GM19238 (cell line): ENCODE measurements around the gene DGKQ.

ENCODE experiments used
- DNase-seq: peaks from one replicate; pipeline ENCODE4 v3.0.0; 2011; ENCODE audit warnings: low spot score; ENCODE audit not compliant: insufficient read length

Gene DGKQ

GRCh38 chr4:995311-996026, 22.1 kb upstream of the DGKQ start:
- no peak for DNase-seq

GRCh38 chr4:993111-994029, 20.0 kb upstream of the DGKQ start, which contains the start of gene SLC26A1:
Gene SLC26A1, minus strand, starts transcription at chr4:993404. Its CDS starts 1,701 bp downstream, at chr4:991703.
- no peak for DNase-seq

DNA sequence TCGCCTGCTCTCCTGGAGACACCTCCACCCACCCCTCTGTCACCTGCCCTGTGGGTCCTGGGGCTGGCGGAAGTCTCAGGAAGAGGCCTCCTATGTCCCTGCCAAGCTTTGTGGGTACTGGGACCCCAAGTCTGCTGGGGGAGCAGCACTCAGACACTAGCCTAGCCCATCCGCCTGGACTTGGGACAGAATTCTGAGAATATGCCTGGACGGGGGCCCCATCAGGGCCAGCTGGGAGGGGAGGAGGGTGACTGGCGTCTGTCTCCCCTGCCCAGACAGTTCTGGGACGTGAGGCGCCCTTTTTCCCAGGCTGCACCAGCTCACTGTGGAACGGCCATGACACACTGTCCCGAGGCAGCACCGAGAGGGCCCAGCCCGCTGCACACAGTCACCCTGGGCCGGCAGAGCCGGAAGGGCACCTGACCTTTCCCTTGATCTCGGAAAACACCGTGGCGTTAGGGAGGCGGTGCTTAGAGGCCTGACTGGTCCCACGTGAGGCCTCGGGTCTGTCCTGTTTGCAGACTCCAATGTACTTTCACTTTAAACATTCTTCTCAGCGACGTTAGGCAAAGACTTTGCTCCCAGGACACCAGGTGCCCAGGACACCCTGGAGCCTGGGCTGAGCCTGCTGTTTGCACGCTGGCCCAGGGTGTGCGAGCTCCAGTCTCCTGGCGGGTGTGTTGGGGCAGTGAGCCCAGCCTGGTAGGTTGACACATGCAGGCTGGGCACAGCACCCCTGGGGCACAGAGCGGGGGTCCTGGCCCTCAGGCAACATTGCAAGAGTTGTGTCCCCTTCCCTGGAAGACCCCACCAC, 19.1 kb upstream of the DGKQ start:
- DNase-seq: no peak

DNA sequence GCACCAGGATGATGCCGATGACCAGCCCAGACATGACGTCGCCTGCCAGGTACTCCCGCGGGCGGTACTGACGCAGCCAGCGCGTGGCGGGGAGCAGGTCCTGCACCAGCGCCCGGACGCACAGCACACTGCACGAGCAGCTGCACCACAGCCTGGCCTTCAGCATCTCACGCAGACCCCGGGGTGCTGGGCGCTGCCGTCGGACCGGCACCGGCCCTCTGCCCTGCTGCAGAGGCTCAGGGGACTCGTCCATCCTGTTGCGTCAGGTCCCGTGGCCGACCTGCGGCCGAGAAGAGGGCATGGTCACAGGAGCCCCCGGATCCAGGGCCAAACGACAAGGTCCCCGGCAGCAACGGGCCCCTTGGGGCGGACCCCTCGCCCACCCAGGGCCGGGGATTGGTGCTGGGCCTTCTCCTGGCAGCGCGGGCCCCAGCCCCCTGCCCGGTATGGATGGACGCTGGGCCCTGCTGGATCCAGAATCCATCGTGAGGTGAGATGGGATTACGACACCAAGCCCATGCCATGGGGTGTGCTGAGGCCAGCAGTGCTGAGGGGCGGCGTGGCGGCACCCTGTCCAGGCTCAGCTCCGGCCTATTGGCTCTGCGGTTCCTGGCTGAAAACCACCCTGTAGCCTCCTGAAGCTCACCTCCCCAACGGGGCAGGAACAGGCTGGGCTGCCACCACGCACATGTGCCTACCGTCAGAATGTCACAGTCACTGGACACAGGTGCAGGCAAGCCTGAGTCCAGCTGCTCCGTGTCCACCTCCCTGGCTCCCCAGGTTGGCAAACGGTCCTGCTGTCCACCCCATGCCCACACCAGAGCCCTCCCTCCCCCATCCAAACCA, 18.3 kb upstream of the DGKQ start:
- DNase-seq: no peak

- no peak for DNase-seq
Measured at GRCh38 chr4:990746-991367, 17.5 kb upstream of the DGKQ start.

- DNase-seq: no peak
Measured at GRCh38 chr4:989722-990471, 16.5 kb upstream of the DGKQ start.

DNA sequence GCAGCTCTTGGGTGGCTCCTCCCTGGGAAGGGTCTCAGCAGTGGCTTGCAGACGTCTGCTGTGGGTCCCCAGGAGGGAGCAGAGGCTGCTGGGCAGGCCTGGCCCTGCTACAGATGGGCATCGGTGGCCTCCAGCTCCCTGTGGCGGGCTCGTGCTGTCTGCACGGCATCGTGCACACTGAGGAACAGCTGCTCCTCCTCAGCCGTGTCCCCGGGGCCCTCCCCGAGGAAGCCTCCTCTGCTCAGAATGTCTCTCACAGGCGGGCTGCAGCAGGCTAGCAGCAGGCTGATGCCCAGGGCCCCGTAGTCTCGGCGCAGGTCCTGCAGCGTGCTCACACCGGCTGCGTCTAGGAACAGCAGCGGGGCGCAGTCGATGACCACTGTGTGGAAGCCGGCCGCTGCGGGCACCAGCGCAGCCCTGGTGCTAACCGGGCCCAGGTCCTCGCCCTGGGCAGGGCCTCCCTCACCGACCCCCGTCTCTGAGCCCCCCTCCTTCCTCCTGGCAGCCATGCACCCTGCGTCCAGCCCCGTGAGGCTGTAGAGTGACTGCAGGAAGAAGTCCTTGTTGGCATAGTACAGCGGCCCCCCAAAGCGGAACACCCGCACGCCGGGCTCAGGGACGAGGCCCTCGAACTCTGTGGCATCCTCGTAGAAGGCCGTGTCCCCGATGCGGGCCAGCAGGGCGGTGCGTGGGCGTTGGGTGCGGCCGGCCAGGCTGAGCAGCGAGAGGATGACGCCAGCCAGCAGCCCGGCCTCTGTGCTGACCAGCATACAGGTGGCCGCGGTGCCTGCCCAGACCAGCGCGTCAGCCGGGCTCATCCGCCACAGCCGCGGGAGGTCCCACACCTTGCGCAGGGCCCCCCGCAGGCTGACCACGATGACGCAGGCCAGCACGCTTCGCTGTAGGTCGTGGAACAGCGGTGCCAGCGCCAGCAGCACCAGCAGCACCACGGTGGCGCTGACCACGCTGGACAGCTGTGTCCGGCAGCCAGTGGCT, 15.7 kb upstream of the DGKQ start:
- DNase-seq: no peak

GRCh38 chr4:987624-988513, 14.5 kb upstream of the DGKQ start:
- no peak for DNase-seq

DNA sequence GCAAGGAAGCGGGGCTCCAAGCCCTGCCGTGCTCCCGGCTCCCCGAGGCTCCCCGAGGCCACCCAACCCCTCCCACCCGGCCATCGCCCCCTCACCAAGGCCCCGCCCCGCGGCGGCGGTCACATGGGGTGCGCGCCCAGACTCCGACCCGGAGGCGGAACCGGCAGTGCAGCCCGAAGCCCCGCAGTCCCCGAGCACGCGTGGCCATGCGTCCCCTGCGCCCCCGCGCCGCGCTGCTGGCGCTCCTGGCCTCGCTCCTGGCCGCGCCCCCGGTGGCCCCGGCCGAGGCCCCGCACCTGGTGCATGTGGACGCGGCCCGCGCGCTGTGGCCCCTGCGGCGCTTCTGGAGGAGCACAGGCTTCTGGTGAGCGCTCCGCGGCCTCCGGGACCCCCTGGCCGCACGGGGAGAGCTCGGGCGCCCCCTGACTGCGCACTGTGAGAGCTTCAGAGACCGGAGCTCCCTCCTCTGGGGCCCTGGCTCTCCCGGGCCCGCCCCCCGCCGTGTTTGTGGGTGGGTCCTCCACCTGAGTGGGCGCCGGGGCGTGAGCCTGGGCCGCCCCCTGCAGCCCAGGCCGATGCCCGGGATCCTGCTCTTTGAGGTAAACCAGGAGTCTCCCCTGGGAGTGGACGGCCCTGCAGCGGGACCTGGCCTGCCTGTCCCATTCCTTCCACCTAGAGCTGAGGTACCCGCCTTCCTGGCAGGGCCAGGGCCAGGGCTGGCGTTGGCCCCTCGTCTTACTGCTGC, 13.7 kb upstream of the DGKQ start, which contains the start of gene IDUA:
Gene IDUA (plus strand): TSS at position 166 of the 745 bp plus-strand sequence. CDS start 41 bp downstream, at position 207.
- DNase-seq: peak; percentile 85

- DNase-seq: no peak
Measured at GRCh38 chr4:986428-986878, 13.1 kb upstream of the DGKQ start.

DNA sequence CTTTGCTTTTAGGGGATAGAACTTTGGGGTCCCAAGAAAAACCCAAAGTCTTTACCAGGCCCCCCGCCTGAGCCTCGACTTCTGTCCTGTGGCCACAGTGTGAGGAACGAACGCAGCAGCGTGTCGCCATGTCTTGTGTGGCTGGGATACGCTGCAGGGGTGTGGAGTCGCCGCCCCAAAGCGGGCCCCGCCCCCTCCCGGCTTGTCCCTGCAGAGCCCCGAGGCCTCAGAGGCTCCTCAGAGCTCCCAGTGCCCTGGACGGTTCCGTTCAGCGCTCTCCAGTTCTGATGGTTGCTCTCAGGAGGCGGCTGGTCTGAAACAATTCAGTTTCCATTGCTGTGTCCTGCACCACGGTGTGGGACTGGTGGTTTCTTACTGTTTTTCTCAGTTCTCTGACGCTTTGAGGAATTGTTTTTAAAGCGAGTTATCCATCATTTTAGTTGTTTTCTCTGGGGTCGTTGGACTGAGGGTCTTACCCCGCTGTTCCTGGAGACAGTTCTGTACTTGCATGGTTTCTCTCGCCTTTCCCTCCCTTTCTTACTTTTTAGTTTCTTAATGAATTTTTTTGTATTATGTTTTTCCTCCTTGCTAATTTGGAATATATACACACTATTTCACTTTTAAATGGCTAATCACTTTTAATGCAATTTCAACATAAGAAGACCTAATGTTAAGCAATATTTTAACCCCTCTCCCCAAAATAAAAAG, 11.9 kb upstream of the DGKQ start:
- DNase-seq: peak; percentile 56

DNA sequence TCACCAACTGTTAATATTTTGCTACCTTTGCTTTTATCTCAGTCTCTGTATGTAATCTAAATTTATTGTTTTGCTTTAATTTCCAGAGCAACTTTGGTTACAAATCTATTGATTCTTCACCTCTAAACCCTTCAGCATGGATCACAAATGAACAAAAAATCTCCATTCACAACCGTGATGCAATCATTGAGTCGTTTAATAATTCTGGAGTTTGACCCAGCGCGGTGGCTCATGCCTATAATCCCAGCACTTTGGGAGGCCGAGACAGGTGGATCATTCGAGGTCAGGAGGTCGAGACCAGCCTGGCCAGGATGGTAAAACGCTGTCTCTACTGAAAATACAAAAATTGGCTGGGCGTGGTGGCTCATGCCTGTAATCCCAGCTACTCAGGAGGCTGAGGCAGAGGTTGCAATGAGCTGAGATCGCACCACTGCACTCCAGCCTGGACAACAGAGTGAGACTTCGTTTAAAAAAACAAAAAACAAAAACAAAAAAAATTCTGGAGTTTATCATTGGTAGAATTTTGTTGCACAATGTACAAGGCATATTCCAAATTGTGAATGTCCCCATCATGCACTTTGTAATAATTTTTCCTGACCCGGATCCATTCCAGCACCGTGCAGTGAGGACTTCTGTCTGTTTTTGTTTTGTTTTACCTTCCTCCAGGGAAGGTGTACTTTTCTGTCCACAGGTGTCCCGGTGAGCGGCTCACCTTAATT, 11.1 kb upstream of the DGKQ start:
- no peak for DNase-seq

DNA sequence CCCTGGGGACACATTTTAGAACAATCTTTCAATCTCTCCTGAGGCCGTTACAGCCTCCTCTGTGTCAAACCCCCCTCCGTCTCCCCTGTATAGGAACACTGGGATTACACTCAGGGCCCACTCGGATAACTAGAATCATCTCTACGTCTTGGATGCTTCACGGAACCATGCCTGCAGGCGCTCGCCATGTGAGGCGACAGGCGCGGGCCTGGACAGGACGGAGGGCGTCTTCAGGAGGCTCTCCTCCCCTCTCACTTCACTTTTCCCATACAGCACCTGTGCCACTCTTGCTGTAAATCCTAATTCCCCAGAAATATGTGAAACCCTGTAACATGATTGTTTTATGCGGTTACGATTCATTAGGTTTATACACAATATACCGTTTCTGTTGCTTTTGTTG, 9.4 kb upstream of the DGKQ start:
- no peak for DNase-seq

DNA sequence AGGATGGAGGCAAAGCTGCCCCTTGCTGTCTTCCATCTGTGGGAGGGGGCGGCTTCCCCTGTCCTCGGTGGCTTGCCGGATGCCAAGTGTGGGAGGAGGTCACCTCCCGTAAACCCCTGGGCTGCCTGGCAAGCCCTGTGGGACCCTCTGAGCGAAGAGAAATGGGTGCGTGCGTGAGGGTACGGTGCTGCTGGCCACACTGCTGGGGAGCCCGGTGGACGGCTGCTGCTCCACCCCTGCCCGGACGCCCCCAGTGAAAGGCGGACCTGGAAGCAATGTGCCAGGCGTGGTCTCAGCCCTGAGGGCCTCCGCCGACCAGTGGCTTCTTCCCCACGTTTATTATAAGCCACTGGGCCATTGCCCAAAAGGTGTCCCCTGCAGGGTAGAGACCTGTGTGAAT, 8.9 kb upstream of the DGKQ start:
- DNase-seq: no peak
